Subcutaneous abdominal adipose tissue (tissue), 5 donors: Measurements from ENCODE around the gene ZFPL1.
"Not testable (repeated sequence)": the region's sequence is repeated elsewhere in the genome, so short reads cannot be mapped to it uniquely, and the experiment has no call there.

Experiments
- H3K27ac ChIP-seq: one replicate; pipeline ENCODE4 v1.7.0; 2013; ENCODE audit warnings: low read depth, mild to moderate bottlenecking, inconsistent platforms, low read length, moderate library complexity
- H3K27me3 ChIP-seq, 5 donors: one replicate each; pipeline ENCODE4 v1.7.0; 2013; ENCODE audit warnings: low read length in 5 of 5, inconsistent platforms in 1 of 5; ENCODE audit not compliant: control insufficient read depth in 5 of 5, insufficient read depth in 4 of 5
- H3K36me3 ChIP-seq, 5 donors: one replicate each; pipeline ENCODE4 v1.7.0; 2013; ENCODE audit warnings: low read length in 5 of 5; ENCODE audit not compliant: control insufficient read depth in 5 of 5, insufficient read depth in 5 of 5
- H3K4me1 ChIP-seq, 5 donors: one replicate each; pipeline ENCODE4 v1.7.0; 2013; ENCODE audit warnings: low read length in 5 of 5, mild to moderate bottlenecking in 3 of 5, moderate library complexity in 1 of 5; ENCODE audit not compliant: control insufficient read depth in 5 of 5, insufficient read depth in 5 of 5
- H3K4me3 ChIP-seq, 5 donors: one replicate each; pipeline ENCODE4 v1.7.0; 2013; ENCODE audit warnings: low read length in 5 of 5, low read depth in 1 of 5
- H3K9ac ChIP-seq, 5 donors: one replicate each; pipeline ENCODE4 v1.7.0; 2013; ENCODE audit warnings: low read length in 5 of 5, mild to moderate bottlenecking in 4 of 5, moderate library complexity in 3 of 5
- H3K9me3 ChIP-seq, 5 donors: one replicate each; pipeline ENCODE4 v1.7.0; 2013; ENCODE audit warnings: low read length in 5 of 5; ENCODE audit not compliant: control insufficient read depth in 5 of 5
- donor health status: healthy.
- donor health status: healthy.
- donor health status: healthy.
- donor health status: healthy.
- donor health status: healthy.

The ZFPL1 gene

DNA sequence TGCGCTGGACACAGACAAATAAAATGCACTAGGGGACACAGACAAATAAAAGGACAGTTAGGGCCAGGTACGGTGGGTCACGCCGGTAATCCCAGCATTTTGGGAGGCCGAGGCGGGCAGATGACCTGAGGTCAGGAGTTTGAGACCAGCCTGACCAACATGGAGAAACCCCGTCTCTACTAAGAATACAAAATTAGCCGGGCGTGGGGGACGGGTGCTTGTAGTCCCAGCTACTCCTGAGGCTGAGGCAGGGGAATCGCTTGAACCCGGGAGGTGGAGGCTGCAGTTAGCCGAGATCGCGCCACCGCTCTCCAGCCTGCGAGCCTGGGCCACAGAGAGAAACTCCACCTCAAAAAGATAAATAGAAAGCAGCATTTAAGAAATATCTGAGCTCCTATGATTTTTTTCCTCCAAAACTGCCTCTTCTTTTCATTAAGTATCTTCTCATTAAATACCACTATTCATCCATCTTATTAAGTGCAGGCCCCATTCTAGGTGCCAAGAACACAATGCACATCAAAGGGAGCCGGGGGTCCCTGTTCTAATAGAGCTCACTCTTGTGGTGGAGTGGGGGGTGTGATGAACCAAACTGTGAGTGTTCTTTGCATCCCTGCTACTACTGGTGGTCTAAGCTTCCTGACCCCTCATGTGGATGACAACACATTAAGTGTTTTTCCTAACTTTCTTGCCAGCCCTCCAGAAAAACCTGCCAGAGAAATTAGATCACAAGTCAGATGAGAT, 34.2 kb downstream of the ZFPL1 start:
- Histone ChIP-seq H3K27ac (peak overlapping the region; percentile 86), H3K9me3 (no peaks in the 10 kb centered on the region), H3K4me1 (peaks cover 6 to 58% (median 45%) of the 10 kb centered on the region in 5 donors), H3K4me3 (peak overlapping the region in 1 of 5 donors; percentile 90), H3K36me3 (peaks cover 0 to 43% (median 31%) of the 10 kb centered on the region in 5 donors), H3K27me3 (no peaks in the 10 kb centered on the region), H3K9ac (no peak overlapping the region)

GRCh38 chr11:65118891-65119669, 35.1 kb downstream of the ZFPL1 start:
- not testable (repeated sequence) for H3K27me3 ChIP-seq, H3K4me3 ChIP-seq, H3K9me3 ChIP-seq, H3K9ac ChIP-seq
- Histone ChIP-seq H3K4me1 (peaks cover 6 to 51% (median 42%) of the 10 kb centered on the region in 5 donors), H3K36me3 (peaks cover 0 to 43% (median 32%) of the 10 kb centered on the region in 5 donors), H3K27ac (peak overlapping the region; percentile 86)

- H3K4me1 ChIP-seq = peaks cover 6 to 50% (median 42%) of the 10 kb centered on the region in 5 donors
- peak overlapping the region; percentile 79 for H3K27ac ChIP-seq
- H3K36me3 ChIP-seq = peaks cover 0 to 42% (median 37%) of the 10 kb centered on the region in 5 donors
- no peak overlapping the region for H3K4me3 ChIP-seq
- no peaks in the 10 kb centered on the region for H3K27me3 ChIP-seq
- H3K9ac ChIP-seq = peak overlapping the region in 3 of 5 donors; percentile 1 to 44 (median 31)
- H3K9me3 ChIP-seq = no peaks in the 10 kb centered on the region
Observed at GRCh38 chr11:65119670-65119995, 35.6 kb downstream of the ZFPL1 start.

DNA sequence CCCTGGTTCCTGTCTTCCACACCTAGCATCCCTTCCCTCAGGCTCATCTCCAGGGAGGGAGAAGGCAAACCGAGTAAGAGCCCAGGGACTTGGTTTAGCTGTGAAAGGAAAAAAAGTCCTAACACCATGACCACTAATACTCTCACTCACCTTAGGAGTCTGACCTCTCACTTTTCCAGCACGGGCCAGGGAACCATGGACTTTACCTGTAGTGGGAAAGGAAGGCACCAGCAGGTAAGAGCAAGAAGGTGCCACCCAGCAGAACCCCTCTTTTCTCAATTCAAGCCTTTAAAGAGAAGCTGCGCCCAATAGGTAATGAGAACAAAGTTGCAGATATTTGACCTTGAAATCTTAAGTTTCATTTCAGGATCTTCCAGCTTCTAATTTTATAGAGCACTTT, 36.8 kb downstream of the ZFPL1 start:
- Histone ChIP-seq H3K4me3 (peak overlapping the region; percentile 83 to 99 (median 98)), H3K36me3 (peaks cover 0 to 44% (median 40%) of the 10 kb centered on the region in 5 donors), H3K9me3 (no peaks in the 10 kb centered on the region), H3K9ac (peak overlapping the region in 4 of 5 donors; percentile 87 to 94 (median 90)), H3K4me1 (peaks cover 6 to 40% (median 39%) of the 10 kb centered on the region in 5 donors), H3K27me3 (no peaks in the 10 kb centered on the region), H3K27ac (peak overlapping the region; percentile 79)

GRCh38 chr11:65121447-65121864, 37.4 kb downstream of the ZFPL1 start:
- H3K36me3 ChIP-seq = peaks cover 0 to 47% (median 41%) of the 10 kb centered on the region in 5 donors
- peak overlapping the region; percentile 79 for H3K27ac ChIP-seq
- H3K9ac ChIP-seq = peak overlapping the region; percentile 87 to 97 (median 92)
- H3K4me1 ChIP-seq = peaks cover 6 to 34% (median 33%) of the 10 kb centered on the region in 5 donors
- H3K4me3 ChIP-seq = peak overlapping the region; percentile 83 to 99 (median 98)
- H3K9me3 ChIP-seq = no peaks in the 10 kb centered on the region
- no peaks in the 10 kb centered on the region for H3K27me3 ChIP-seq

- peaks cover 0 to 53% (median 47%) of the 10 kb centered on the region in 5 donors for H3K36me3 ChIP-seq
- H3K27me3 ChIP-seq = no peaks in the 10 kb centered on the region
- no peaks in the 10 kb centered on the region for H3K9me3 ChIP-seq
- peaks cover 6 to 28% (median 27%) of the 10 kb centered on the region in 5 donors for H3K4me1 ChIP-seq
- peak within 1 kb of the TSS; percentile 83 to 99 (median 98) for H3K4me3 ChIP-seq
- peak within 1 kb of the TSS; percentile 87 to 97 (median 92) for H3K9ac ChIP-seq
- peak within 1 kb of the TSS; percentile 79 for H3K27ac ChIP-seq
Observed at GRCh38 chr11:65121865-65122696, 38.1 kb downstream of the ZFPL1 start, which contains the start of the genes FAU and MRPL49. TSS of gene FAU (minus strand) at chr11:65122134. CDS start at chr11:65121813, 321 bp downstream. TSS of gene MRPL49 (plus strand) at chr11:65122321. CDS start at chr11:65122347, 26 bp downstream.

- no peaks in the 10 kb centered on the region for H3K9me3 ChIP-seq
- peaks cover 4 to 70% (median 65%) of the 10 kb centered on the region in 5 donors for H3K36me3 ChIP-seq
- H3K9ac ChIP-seq = no peak overlapping the region
- H3K27ac ChIP-seq = no peak overlapping the region
- peaks cover 4 to 24% (median 23%) of the 10 kb centered on the region in 5 donors for H3K4me1 ChIP-seq
- no peaks in the 10 kb centered on the region for H3K27me3 ChIP-seq
- no peak overlapping the region for H3K4me3 ChIP-seq
Observed at GRCh38 chr11:65124480-65125196, 40.6 kb downstream of the ZFPL1 start.

GRCh38 chr11:65125197-65126056, 41.4 kb downstream of the ZFPL1 start:
- Histone ChIP-seq H3K36me3 (peaks cover 4 to 70% (median 65%) of the 10 kb centered on the region in 5 donors), H3K4me3 (no peak overlapping the region), H3K4me1 (peaks cover 4 to 24% (median 23%) of the 10 kb centered on the region in 5 donors), H3K27ac (no peak overlapping the region), H3K27me3 (no peaks in the 10 kb centered on the region), H3K9ac (no peak overlapping the region), H3K9me3 (no peaks in the 10 kb centered on the region)
